Uterus (tissue), 4 donors: ENCODE measurements around the gene USP9Y. TPM values are rescaled to one million over a fixed set of nuclear protein-coding genes. Genes with fewer than 3 reads are reported as not detected.

ENCODE experiments used
- DNase-seq, 2 donors: peaks; one replicate each; pipeline ENCODE4 v3.0.0-alpha.2; 2019 to 2020
- H3K27ac ChIP-seq, 2 donors: fragments of 200-600 bp; sonication (generic); 1 replicate in 1 of 2; 2 replicates in 1 of 2; pipeline ENCODE4 v1.5.1; 2016 to 2018
- H3K27me3 ChIP-seq, 2 donors: fragments of 200-600 bp; sonication (generic); one replicate each; pipeline ENCODE4 v1.5.1; 2018 to 2019; ENCODE audit warnings: control low read depth in 1 of 2
- H3K36me3 ChIP-seq, 2 donors: fragments of 200-600 bp; sonication (generic); one replicate each; pipeline ENCODE4 v1.5.1; 2019; ENCODE audit warnings: control low read depth in 1 of 2
- H3K4me1 ChIP-seq, 2 donors: fragments of 200-600 bp; sonication (generic); one replicate each; pipeline ENCODE4 v1.5.1; 2018 to 2019; ENCODE audit warnings: control low read depth in 1 of 2
- H3K4me3 ChIP-seq, 2 donors: fragments of 200-600 bp; sonication (generic); 1 replicate in 1 of 2; 2 replicates in 1 of 2; pipeline ENCODE4 v1.5.1; 2018 to 2019; ENCODE audit warnings: mild to moderate bottlenecking in 1 of 2
- H3K9me3 ChIP-seq, 2 donors: fragments of 200-600 bp; sonication (generic); one replicate each; pipeline ENCODE4 v1.5.1; 2019; ENCODE audit warnings: control low read depth in 1 of 2
- POLR2A ChIP-seq, 2 donors: fragments of 450-650 bp; IDR thresholded peaks; one replicate each; pipeline ENCODE4 v1.6.1; 2016; ENCODE audit warnings: antibody characterized with exemption in 2 of 2, mild to moderate bottlenecking in 1 of 2, moderate library complexity in 1 of 2
- intact Hi-C: fragments of 100-400 bp; cut with DNase I; formaldehyde crosslinking; loops from one replicate; pipeline ENCODE4 v1.15.1; 2023; ENCODE audit warnings: low total_unique reads
- total RNA-seq, 4 donors: library from RNA; depleted of rRNA in 3 of 4; stranded (reverse); fragments of >200 nt in 3 of 4; gene quantifications; one replicate each; pipeline versions ENCODE4 v1.1.0 to v1.2.4, GENCODE V29; 2014 to 2023
- TF ChIP-seq, protein P1 (sequence below), 4 experiments: fragments of 200-600 bp in 2 of 4; fragments of 450-650 bp in 2 of 4; sonication (generic) in 2 of 4; IDR thresholded peaks; one replicate each; pipeline ENCODE4 v1.5.1; 2016 to 2019; ENCODE audit warnings: antibody characterized with exemption in 4 of 4, mild to moderate bottlenecking in 2 of 4, moderate library complexity in 1 of 4
- donor health status: DM: yes; HTN: yes; CAD: no.

The USP9Y gene
- total RNA-seq, 4 donors from 2014 or later: not detected

- Histone ChIP-seq H3K4me1 (no peaks in the 10 kb centered on the region), H3K4me3 (no peak overlapping the region), H3K36me3 (no peaks in the 10 kb centered on the region), H3K9me3 (no peaks in the 10 kb centered on the region), H3K27me3 (no peaks in the 10 kb centered on the region), H3K27ac (no peak overlapping the region)
- no peak for TF ChIP-seq POLR2A (IDR thresholded peaks at IDR 0.05)
- TF ChIP-seq, protein P1, sequence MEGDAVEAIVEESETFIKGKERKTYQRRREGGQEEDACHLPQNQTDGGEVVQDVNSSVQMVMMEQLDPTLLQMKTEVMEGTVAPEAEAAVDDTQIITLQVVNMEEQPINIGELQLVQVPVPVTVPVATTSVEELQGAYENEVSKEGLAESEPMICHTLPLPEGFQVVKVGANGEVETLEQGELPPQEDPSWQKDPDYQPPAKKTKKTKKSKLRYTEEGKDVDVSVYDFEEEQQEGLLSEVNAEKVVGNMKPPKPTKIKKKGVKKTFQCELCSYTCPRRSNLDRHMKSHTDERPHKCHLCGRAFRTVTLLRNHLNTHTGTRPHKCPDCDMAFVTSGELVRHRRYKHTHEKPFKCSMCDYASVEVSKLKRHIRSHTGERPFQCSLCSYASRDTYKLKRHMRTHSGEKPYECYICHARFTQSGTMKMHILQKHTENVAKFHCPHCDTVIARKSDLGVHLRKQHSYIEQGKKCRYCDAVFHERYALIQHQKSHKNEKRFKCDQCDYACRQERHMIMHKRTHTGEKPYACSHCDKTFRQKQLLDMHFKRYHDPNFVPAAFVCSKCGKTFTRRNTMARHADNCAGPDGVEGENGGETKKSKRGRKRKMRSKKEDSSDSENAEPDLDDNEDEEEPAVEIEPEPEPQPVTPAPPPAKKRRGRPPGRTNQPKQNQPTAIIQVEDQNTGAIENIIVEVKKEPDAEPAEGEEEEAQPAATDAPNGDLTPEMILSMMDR (IDR thresholded peaks at IDR 0.05): no peak
- intact Hi-C loops: no loop called here
- no peak for DNase-seq
Observed at GRCh38 chrY:12823408-12823807, 122.4 kb downstream of the USP9Y start.

DNA sequence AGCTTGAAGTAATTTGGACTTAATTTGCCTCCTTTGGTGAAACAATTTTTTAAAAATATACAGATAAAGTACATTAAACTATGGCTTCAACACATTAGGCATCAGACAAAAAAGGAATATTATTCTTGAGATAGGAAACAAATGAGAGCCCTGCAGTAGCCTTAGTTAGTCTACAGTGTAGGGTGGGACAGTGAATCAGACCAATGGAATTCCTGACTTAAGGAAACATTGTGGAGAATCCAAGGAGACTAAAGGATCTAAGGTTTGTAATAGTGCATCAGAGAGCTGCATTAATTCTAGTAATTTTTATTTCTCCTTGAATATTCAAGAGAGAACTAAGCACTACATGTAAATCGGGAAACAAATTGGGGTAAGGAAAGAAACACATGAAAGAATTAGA, 125.8 kb downstream of the USP9Y start:
- Histone ChIP-seq H3K36me3 (no peaks in the 10 kb centered on the region), H3K27me3 (no peaks in the 10 kb centered on the region), H3K9me3 (no peaks in the 10 kb centered on the region), H3K4me3 (no peak overlapping the region), H3K4me1 (no peaks in the 10 kb centered on the region), H3K27ac (no peak overlapping the region)
- TF ChIP-seq, protein P1 (IDR thresholded peaks at IDR 0.05): no peak
- no peak for TF ChIP-seq POLR2A (IDR thresholded peaks at IDR 0.05)
- DNase-seq: no peak
- intact Hi-C loops: no loop called here

DNA sequence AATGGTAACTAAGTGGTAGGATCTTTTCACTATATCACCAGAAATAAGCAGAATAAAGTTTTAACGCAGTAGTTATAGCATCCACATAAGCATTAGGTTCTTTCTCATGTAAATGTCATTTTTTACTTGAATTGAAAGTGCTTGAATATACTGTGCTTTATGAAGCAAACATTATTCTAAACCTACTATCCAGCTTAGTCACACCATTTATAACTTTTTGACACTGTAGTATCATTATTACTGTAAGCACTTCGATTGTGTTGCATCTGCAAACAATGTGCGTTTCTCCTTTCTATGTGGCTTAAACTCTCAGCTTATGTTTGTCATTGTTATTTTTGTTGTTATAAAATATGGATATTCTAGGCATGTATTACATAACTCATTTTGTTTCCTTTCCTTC, 132.3 kb downstream of the USP9Y start:
- TF ChIP-seq, protein P1 (IDR thresholded peaks at IDR 0.05): no peak
- TF ChIP-seq POLR2A (IDR thresholded peaks at IDR 0.05): no peak

GRCh38 chrY:12837550-12837949, 136.5 kb downstream of the USP9Y start:
- no peak for DNase-seq
- no peaks in the 10 kb centered on the region for H3K36me3 ChIP-seq
- no peaks in the 10 kb centered on the region for H3K27me3 ChIP-seq
- no peaks in the 10 kb centered on the region for H3K4me1 ChIP-seq
- H3K4me3 ChIP-seq: no peak overlapping the region
- TF ChIP-seq POLR2A (IDR thresholded peaks at IDR 0.05): no peak
- TF ChIP-seq, protein P1 (IDR thresholded peaks at IDR 0.05): no peak
- no peak overlapping the region for H3K27ac ChIP-seq
- H3K9me3 ChIP-seq: no peaks in the 10 kb centered on the region
- intact Hi-C loops: no loop called here

More for the DNA sequence above, 132.3 kb downstream of the USP9Y start:
- Histone ChIP-seq H3K27me3 (no peaks in the 10 kb centered on the region), H3K4me1 (no peaks in the 10 kb centered on the region), H3K27ac (no peak overlapping the region), H3K9me3 (no peaks in the 10 kb centered on the region), H3K4me3 (no peak overlapping the region), H3K36me3 (no peaks in the 10 kb centered on the region)
- no peak for DNase-seq
- intact Hi-C loops: no loop called here

DNA sequence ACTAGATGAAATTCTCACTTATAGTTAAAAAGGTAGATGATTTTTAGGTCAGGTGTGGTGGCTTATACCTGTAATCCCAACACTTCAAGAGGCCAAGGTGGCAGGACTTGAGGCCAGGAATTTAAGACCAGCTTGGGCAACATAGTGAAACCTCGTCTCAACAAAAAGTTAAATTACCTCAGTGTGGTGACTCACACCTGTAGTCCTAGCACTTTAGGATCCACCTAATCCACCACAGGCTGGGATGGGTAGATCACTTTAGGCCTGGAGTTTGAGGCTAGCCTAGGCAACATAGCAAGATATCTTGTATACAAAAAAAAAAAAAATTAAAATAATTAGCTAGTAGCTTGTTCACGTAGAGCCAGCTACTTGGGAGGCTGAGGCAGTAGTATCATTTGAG, 140.3 kb downstream of the USP9Y start:
- intact Hi-C loops: no loop called here
- Histone ChIP-seq H3K27ac (no peak overlapping the region), H3K4me3 (no peak overlapping the region), H3K4me1 (no peaks in the 10 kb centered on the region), H3K36me3 (no peaks in the 10 kb centered on the region), H3K27me3 (no peaks in the 10 kb centered on the region), H3K9me3 (no peaks in the 10 kb centered on the region)
- no peak for DNase-seq
- no peak for TF ChIP-seq POLR2A (IDR thresholded peaks at IDR 0.05)
- TF ChIP-seq, protein P1 (IDR thresholded peaks at IDR 0.05): no peak
